K562 (cell line): ENCODE measurements around the gene SAFB. TPM values are rescaled to one million over a fixed set of nuclear protein-coding genes. Genes with fewer than 3 reads are reported as not detected.

Experiments used
- ATAC-seq: fragments of 200-7000 bp; cut with Tn5 transposase; 3 replicates; pipeline ENCODE4 v1.9.1; 2020; ENCODE audit warnings: moderate library complexity
- BruUV-seq: library from RNA; stranded (reverse); fragments of 400-500 nt; replicated peaks from 2 replicates; lab custom pipeline; 2021; lab: Mats Ljungman, UMichigan
- CTCF ChIA-PET: fragments of 300-600 bp; formaldehyde crosslinking; extraction: SDS; loops from one replicate; lab custom pipeline; 2021; ENCODE audit warnings: low intra/inter-chr PET ratio; lab: Yijun Ruan, JAX
- POLR2A ChIA-PET: fragments of 300-600, 350-650 bp; sonication (Branson Sonifier 250); formaldehyde crosslinking; extraction: SDS; loops from one replicate; lab custom pipeline; 2021; ENCODE audit warnings: antibody characterized with exemption, inconsistent platforms; lab: Yijun Ruan, JAX
- DNase-seq, 4 experiments: peaks; one replicate each; pipeline versions ENCODE4 v3.0.0 to v3.0.0-alpha.2; 2011 to 2018; ENCODE audit warnings: low spot score in 3 of 4, mixed read lengths in 3 of 4; ENCODE audit errors: extremely low read depth in 1 of 4
- FAIRE-seq: peaks from 2 replicates; lab custom pipeline; 2011; peaks lifted over from hg19 to GRCh38; lab: Jason Lieb, UNC
- H2AFZ ChIP-seq: 2 replicates; pipeline ENCODE4 v1.6.0; 2011; ENCODE audit warnings: low read depth, low read length, control low read depth, inconsistent platforms
- H3K27ac ChIP-seq: fragments of 200-600 bp; 3 replicates; pipeline ENCODE4 v1.8.0; 2011; ENCODE audit warnings: low read depth, mild to moderate bottlenecking, control low read depth, inconsistent platforms, low read length, moderate library complexity, mixed read lengths; ENCODE audit errors: extremely low read depth
- H3K27me3 ChIP-seq, 2 experiments: fragments of 300-600 bp in 1 of 2; 2 replicates in 1 of 2; 3 replicates in 1 of 2; pipeline versions ENCODE4 v1.6.0 to v1.8.0; 2011; ENCODE audit warnings: inconsistent platforms in 2 of 2, low read length in 2 of 2, mild to moderate bottlenecking in 1 of 2, mixed read lengths in 1 of 2, moderate library complexity in 1 of 2; ENCODE audit not compliant: control insufficient read depth in 2 of 2, insufficient read depth in 2 of 2
- H3K36me3 ChIP-seq: fragments of 300-600 bp; 3 replicates; pipeline ENCODE4 v1.8.0; 2011; ENCODE audit warnings: mild to moderate bottlenecking, low read length, inconsistent platforms; ENCODE audit not compliant: control insufficient read depth, insufficient read depth
- H3K4me1 ChIP-seq, 2 experiments: fragments of 200-600 bp in 1 of 2; replicated peaks in 1 of 2; 2 replicates in 1 of 2; 3 replicates in 1 of 2; pipeline versions ENCODE4 v1.5.1 to v1.8.0; 2011; ENCODE audit warnings: inconsistent platforms in 2 of 2, low read length in 2 of 2, mild to moderate bottlenecking in 1 of 2, mixed read lengths in 1 of 2, moderate library complexity in 1 of 2; ENCODE audit not compliant: control insufficient read depth in 2 of 2, insufficient read depth in 2 of 2
- H3K4me2 ChIP-seq: 2 replicates; pipeline ENCODE4 v1.6.1; 2011; ENCODE audit warnings: low read length, control low read depth, inconsistent platforms, mixed read lengths; ENCODE audit not compliant: insufficient read depth
- H3K4me3 ChIP-seq: fragments of 200-600 bp; sonication (generic), shearing (Covaris generic); 2 replicates; pipeline ENCODE4 v1.5.1; 2016; ENCODE audit warnings: control low read depth, inconsistent platforms
- H3K79me2 ChIP-seq: fragments of 200-600 bp; 3 replicates; pipeline ENCODE4 v1.8.0; 2011; ENCODE audit warnings: low read length, inconsistent platforms; ENCODE audit not compliant: control insufficient read depth, insufficient read depth
- H3K9ac ChIP-seq, 2 experiments: 2 replicates each; pipeline versions ENCODE4 v1.6.0 to v1.6.1; 2011; ENCODE audit warnings: low read depth in 2 of 2, low read length in 2 of 2, control low read depth in 1 of 2, inconsistent platforms in 1 of 2, mild to moderate bottlenecking in 1 of 2, mixed read lengths in 1 of 2; ENCODE audit not compliant: insufficient read depth in 1 of 2
- H3K9me1 ChIP-seq: one replicate; pipeline ENCODE4 v1.6.0; 2011; ENCODE audit warnings: inconsistent platforms, mild to moderate bottlenecking, low read length, moderate library complexity; ENCODE audit not compliant: control insufficient read depth, insufficient read depth
- H3K9me3 ChIP-seq: replicated peaks from 2 replicates; pipeline ENCODE4 v1.5.1; 2011; ENCODE audit warnings: low read depth, low read length, inconsistent platforms; ENCODE audit not compliant: control insufficient read depth, insufficient read depth
- H4K20me1 ChIP-seq: replicated peaks from 2 replicates; pipeline ENCODE4 v1.6.1; 2011; ENCODE audit warnings: low read length, inconsistent platforms, mixed read lengths; ENCODE audit not compliant: control insufficient read depth, insufficient read depth
- CREB3 ChIP-seq: fragments of 450-650 bp; conservative IDR thresholded peaks from 2 replicates; pipeline ENCODE4 v1.6.1; 2016; ENCODE audit warnings: missing genetic modification characterization, low read depth, mild to moderate bottlenecking, missing compliant biosample characterization, moderate library complexity
- EGR1 ChIP-seq: fragments of 450-650 bp; conservative IDR thresholded peaks from 2 replicates; pipeline ENCODE4 v1.6.1; 2017; ENCODE audit warnings: mild to moderate bottlenecking
- ESRRA ChIP-seq: fragments of 450-650 bp; IDR thresholded peaks from 2 replicates; pipeline ENCODE4 v1.6.1; 2014; ENCODE audit warnings: low read depth, mild to moderate bottlenecking, moderate library complexity, borderline replicate concordance
- HNRNPH1 ChIP-seq: fragments of 200-400 bp; formaldehyde crosslinking; optimal IDR thresholded peaks from 2 replicates; pipeline ENCODE3; 2017; ENCODE audit warnings: low read depth, mild to moderate bottlenecking, low read length, moderate library complexity
- JUN ChIP-seq, 2 experiments: sonication (generic) in 1 of 2; formaldehyde crosslinking in 1 of 2; IDR thresholded peaks; 2 replicates each; pipeline versions ENCODE4 v1.6.1 to v1.8.0; 2012 to 2022; ENCODE audit warnings: borderline replicate concordance in 2 of 2, mild to moderate bottlenecking in 2 of 2, improper control_type of control experiment in 1 of 2, low read depth in 1 of 2, low read length in 1 of 2, missing genetic modification reagents in 1 of 2
- NFYB ChIP-seq: IDR thresholded peaks from 2 replicates; pipeline ENCODE4 v1.6.1; 2011; ENCODE audit warnings: mild to moderate bottlenecking, moderate library complexity; ENCODE audit not compliant: insufficient read length; ENCODE audit errors: extremely low read depth
- PHF21A ChIP-seq: fragments of 450-650 bp; IDR thresholded peaks from 2 replicates; pipeline ENCODE4 v1.6.1; 2017; ENCODE audit warnings: low read depth, borderline replicate concordance
- POLR2A ChIP-seq: fragments of 450-650 bp; conservative IDR thresholded peaks from 2 replicates; pipeline ENCODE4 v1.6.1; 2016
- POLR2G ChIP-seq: fragments of 200-400 bp; formaldehyde crosslinking; IDR thresholded peaks from 2 replicates; pipeline ENCODE4 v1.6.1; 2017; ENCODE audit warnings: low read depth, mild to moderate bottlenecking, antibody characterized with exemption, low read length, moderate library complexity
- RBFOX2 ChIP-seq: fragments of 200-400 bp; formaldehyde crosslinking; IDR thresholded peaks from 2 replicates; pipeline ENCODE4 v1.6.1; 2017; ENCODE audit warnings: low read depth, mild to moderate bottlenecking, low read length, moderate library complexity
- RBM22 ChIP-seq: fragments of 200-400 bp; formaldehyde crosslinking; IDR thresholded peaks from 2 replicates; pipeline ENCODE4 v1.6.1; 2018; ENCODE audit warnings: low read length, low read depth; ENCODE audit not compliant: poor library complexity, severe bottlenecking
- RHOXF2B ChIP-seq: fragments of 250-450 bp; sonication (Bioruptor Pico); conservative IDR thresholded peaks from 2 replicates; pipeline ENCODE4 v1.5.1; 2021
- SUPT5H ChIP-seq: fragments of 450-650 bp; IDR thresholded peaks from 2 replicates; pipeline ENCODE4 v1.6.1; 2016
- TBP ChIP-seq: optimal IDR thresholded peaks from 2 replicates; pipeline ENCODE3; 2011; ENCODE audit warnings: low read depth, low read length, improper control_type of control experiment
- TRIM24 ChIP-seq, 2 experiments: fragments of 450-650 bp; IDR thresholded peaks; 2 replicates each; pipeline ENCODE4 v1.6.1; 2016
- U2AF1 ChIP-seq: fragments of 200-400 bp; formaldehyde crosslinking; optimal IDR thresholded peaks from 2 replicates; pipeline ENCODE3; 2017; ENCODE audit warnings: mild to moderate bottlenecking, low read depth, low read length, moderate library complexity
- ZNF212 ChIP-seq: fragments of 450-650 bp; formaldehyde crosslinking; IDR thresholded peaks from 2 replicates; pipeline ENCODE4 v1.4.0; 2020; ENCODE audit warnings: mild to moderate bottlenecking
- WGBS: fragments of 100-300 bp; shearing (Covaris generic); methylation state at CpG from one replicate; pipeline ENCODE4 v1.1.6; 2016; ENCODE audit warnings: low coverage, mixed read lengths; ENCODE audit not compliant: insufficient coverage; ENCODE audit errors: missing lambda C conversion rate; 5-methylcytosine and 5-hydroxymethylcytosine counted together
- in situ Hi-C: fragments of 300-500 bp; cut with MboI; formaldehyde crosslinking; loops from 4 replicates; pipeline ENCODE4 v1.15.0; 2018; ENCODE audit warnings: inconsistent platforms, mixed read lengths
- intact Hi-C: fragments of 100-400 bp; cut with micrococcal nuclease; formaldehyde crosslinking; loops from 2 replicates; pipeline ENCODE4 v1.14.2; 2022
- polyA plus RNA-seq, 8 experiments: library from polyadenylated mRNA; depleted of rRNA in 4 of 8; stranded (reverse) in 5 of 8; unstranded in 3 of 8; fragments of >200 nt; fragmentation: Nextera tagmentation in 2 of 8; fragmentation: Illumina TruSeq in 1 of 8; extraction: Ambion mirVana in 2 of 8; extraction: Trizol in 1 of 8; gene quantifications; 2 replicates each; pipeline versions ENCODE4 v1.2.1 to v1.2.3, GENCODE V29; 2011 to 2014; ENCODE audit warnings: inconsistent platforms in 1 of 8, missing spikeins in 1 of 8
- total RNA-seq, 7 experiments: library from RNA; depleted of rRNA in 6 of 7; stranded (reverse); fragments of >200 nt in 6 of 7; fragmentation: Illumina TruSeq in 2 of 7; extraction: Trizol in 2 of 7; gene quantifications; 2 replicates each; pipeline versions ENCODE4 v1.2.1 to v1.2.3, GENCODE V29; 2011 to 2021; ENCODE audit warnings: low replicate concordance in 1 of 7

Gene SAFB
- total and polyA plus RNA-seq, 9 of the 15 experiments (the other 6 are each of a cell fraction or from before 2014, with no cell fraction given), result 1.1 to 151 (median 83.1) TPM

DNA sequence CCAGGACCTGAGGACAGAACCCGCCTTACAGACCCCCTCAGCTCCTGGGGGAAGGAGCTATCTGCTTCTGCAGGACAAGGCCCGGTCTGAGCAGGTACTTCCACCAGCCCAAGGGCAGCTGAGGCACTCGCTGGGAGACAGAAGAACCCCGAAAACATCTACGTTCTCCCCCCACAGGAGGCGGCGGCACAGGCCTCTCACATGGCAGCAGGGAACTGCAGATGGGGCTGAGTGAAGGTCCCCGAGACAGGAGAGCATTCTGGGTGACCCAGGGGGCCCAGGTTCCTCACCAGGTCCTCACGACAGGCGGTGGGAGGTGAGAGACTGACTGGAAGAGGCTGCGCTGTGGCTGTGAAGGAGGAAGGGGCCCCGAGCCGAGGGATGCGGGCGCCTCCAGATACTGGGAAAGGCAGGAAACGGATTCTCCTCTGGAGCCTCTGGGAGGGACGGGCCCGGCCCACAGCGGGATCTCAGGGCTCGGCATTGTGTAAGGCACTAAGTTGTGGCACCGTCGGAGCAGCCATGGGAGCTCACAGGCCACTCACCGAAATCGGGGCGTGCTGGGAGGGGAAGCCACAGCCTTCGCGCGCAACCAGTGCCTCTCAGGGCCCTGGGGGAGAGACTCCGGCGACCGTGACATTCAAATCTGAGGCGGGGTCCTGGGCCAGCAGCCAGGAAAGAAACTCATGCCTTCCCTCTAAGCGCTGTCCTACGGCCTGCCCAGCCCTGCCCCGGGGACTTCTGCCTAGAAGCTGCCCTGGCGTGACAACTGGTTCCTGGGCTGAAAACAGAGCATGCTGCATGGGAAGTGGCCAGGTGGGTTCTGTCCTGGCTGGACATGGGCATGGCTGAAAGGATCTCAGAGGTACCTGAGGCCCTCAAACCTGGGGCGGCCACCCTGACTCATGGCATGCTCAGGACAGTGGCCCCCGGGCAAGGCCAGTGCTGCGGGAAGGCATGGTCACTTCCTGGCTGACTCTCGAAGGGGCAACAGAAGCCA lies 81.2 kb downstream of the SAFB start (continued):
- TF ChIP-seq ESRRA, result no peak
- TF ChIP-seq TRIM24 (IDR thresholded peaks at IDR 0.05), result no peak
- no peak for TF ChIP-seq ZNF212 (CRISPR knock-in tag)
- TF ChIP-seq HNRNPH1, result no peak
- TF ChIP-seq POLR2A, result peak; percentile 9; the same call in 1 of the 2 replicates

DNA sequence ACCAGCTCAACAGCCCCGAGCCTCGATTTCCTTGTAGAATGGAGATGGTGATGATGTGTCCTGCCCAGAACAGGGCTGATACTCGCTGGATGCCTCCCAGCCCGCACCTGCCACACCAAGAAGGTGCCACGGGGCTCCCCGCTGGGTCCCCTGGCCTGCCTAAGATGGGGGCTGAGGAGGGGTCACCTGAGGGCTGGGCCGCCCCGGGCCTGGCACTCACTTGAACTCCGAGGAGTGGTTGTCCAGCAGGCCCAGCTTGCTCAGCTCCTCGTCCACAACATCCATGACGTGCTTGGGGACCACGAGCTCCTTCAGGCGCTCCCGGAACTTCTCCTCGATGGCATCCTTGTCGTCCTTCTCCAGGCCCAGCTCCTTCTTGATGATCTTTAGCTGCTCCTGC lies 82.7 kb downstream of the SAFB start:
- TF ChIP-seq NFYB (no peak), U2AF1 (no peak), JUN (IDR thresholded peaks at IDR 0.05; ENCODE audit: borderline replicate concordance, low read depth, low read length) (no peak), JUN (CRISPR knock-in tag; IDR thresholded peaks at IDR 0.05; ENCODE audit: borderline replicate concordance) (no peak), RBM22 (peak; percentile 92), EGR1 (no peak), CREB3 (tag) (no peak), SUPT5H (peak; percentile 26; the same call in 1 of the 2 replicates), RBFOX2 (peak; percentile 58), PHF21A (no peak), RHOXF2B (no peak), POLR2G (peak; percentile 80), TBP (no peak)
- Histone ChIP-seq H3K4me2 (no peak overlapping the region), H3K36me3 (peaks cover 78% of the 10 kb centered on the region; the same call in 2 of the 3 replicates), H3K79me2 (peaks cover 15% of the 10 kb centered on the region; the same call in 2 of the 3 replicates), H3K9me1 (no peaks in the 10 kb centered on the region), H3K27ac (no peak overlapping the region), H3K27me3 (no peaks in the 10 kb centered on the region), H3K4me1 (peaks cover 0 to 23% of the 10 kb centered on the region in 2 experiments; a peak in 2 of 5 replicates), H2AFZ (no peak overlapping the region), H4K20me1 (0 out of 2 replicates have a peak, but pooled peaks cover 3% of the 10 kb centered on the region), H3K4me3 (no peak overlapping the region), H3K9ac (no peak overlapping the region; a peak in 1 of 4 replicates), H3K9me3 (no peaks in the 10 kb centered on the region)
- DNase-seq (peak in 1 of 4 experiments; percentile 9), FAIRE-seq (no peak), ATAC-seq (peak; percentile 3)
- no TSS peak for BruUV-seq
- WGBS, result 91% methylated on average over 14 of the region's 16 CpGs
- intact Hi-C loops (no loop called here), in situ Hi-C loops (no loop called here)
- POLR2A ChIA-PET, result interaction anchor here (0.7 to 3.5 kb wide), 9 partner anchors 8 to 272 kb away, joined by 3 to 20 read pairs (median 9); partner anchors contain the start of genes CATSPERD, LONP1, RANBP3 and RPL36
- CTCF ChIA-PET, result no interaction called here
